Karpas-422 (cell line): ENCODE data around the gene NID2. TPM values are rescaled to one million over a fixed set of nuclear protein-coding genes. Genes with fewer than 3 reads are reported as not detected.

Experiments used
- DNase-seq: peaks from one replicate; pipeline ENCODE4 v3.0.0-alpha.2; 2015
- H2AFZ ChIP-seq: fragments of 200-600 bp; sonication (generic); 2 replicates; pipeline ENCODE4 v1.6.1; 2014; ENCODE audit warnings: antibody characterized with exemption, low read length, mixed read lengths
- H3K27ac ChIP-seq: fragments of 200-600 bp; sonication (generic); 2 replicates; pipeline ENCODE4 v1.5.1; 2014; ENCODE audit warnings: mild to moderate bottlenecking, low read length, moderate library complexity
- H3K27me3 ChIP-seq: fragments of 200-600 bp; sonication (generic); 2 replicates; pipeline ENCODE4 v1.6.1; 2014; ENCODE audit warnings: low read length, mixed read lengths
- H3K36me3 ChIP-seq: fragments of 200-600 bp; sonication (generic); 2 replicates; pipeline ENCODE4 v1.6.1; 2014; ENCODE audit warnings: low read length, mixed read lengths; ENCODE audit not compliant: insufficient read depth
- H3K4me1 ChIP-seq: fragments of 200-600 bp; sonication (generic); 2 replicates; pipeline ENCODE4 v1.6.1; 2014; ENCODE audit warnings: mild to moderate bottlenecking, low read length, mixed read lengths
- H3K4me2 ChIP-seq: fragments of 200-600 bp; sonication (generic); 2 replicates; pipeline ENCODE4 v1.6.1; 2014; ENCODE audit warnings: low read length, low read depth, mild to moderate bottlenecking; ENCODE audit not compliant: poor library complexity, severe bottlenecking
- H3K4me3 ChIP-seq: fragments of 200-600 bp; sonication (generic); 2 replicates; pipeline ENCODE4 v1.5.1; 2014; ENCODE audit warnings: mild to moderate bottlenecking, antibody characterized with exemption, low read length, mixed read lengths
- H3K79me2 ChIP-seq: fragments of 200-600 bp; sonication (generic); 2 replicates; pipeline ENCODE4 v1.6.1; 2014; ENCODE audit warnings: mild to moderate bottlenecking, low read length, mixed read lengths
- H3K9ac ChIP-seq: fragments of 200-600 bp; sonication (generic); 2 replicates; pipeline ENCODE4 v1.6.0; 2014; ENCODE audit warnings: low read length
- H3K9me2 ChIP-seq: fragments of 200-600 bp; sonication (generic), shearing (Covaris generic); replicated peaks from 2 replicates; pipeline ENCODE4 v1.6.0; 2014; ENCODE audit warnings: mild to moderate bottlenecking, low read length, moderate library complexity; ENCODE audit not compliant: insufficient read depth
- H3K9me3 ChIP-seq: fragments of 300-700, 200-600 bp; sonication (generic); 2 replicates; pipeline ENCODE4 v1.6.1; 2014; ENCODE audit warnings: low read length, mixed read lengths
- H4K20me1 ChIP-seq: fragments of 200-600 bp; sonication (generic); 2 replicates; pipeline ENCODE4 v1.6.1; 2014; ENCODE audit warnings: mild to moderate bottlenecking, antibody characterized with exemption, low read length, low read depth; ENCODE audit not compliant: insufficient read depth
- total RNA-seq: library from RNA; depleted of rRNA; stranded (reverse); fragments of >200 nt; shearing (Covaris generic); gene quantifications from 2 replicates; pipeline ENCODE4 v1.2.3, GENCODE V29; 2014; ENCODE audit warnings: low replicate concordance

The NID2 gene
- total RNA-seq, 1 experiment from 2014 or later, result not detected

- Histone ChIP-seq H3K4me1 (no peaks in the 10 kb centered on the region), H2AFZ (no peak overlapping the region), H3K9me3 (no peaks in the 10 kb centered on the region), H4K20me1 (no peaks in the 10 kb centered on the region), H3K27ac (no peak overlapping the region), H3K9ac (no peak overlapping the region), H3K4me2 (no peak overlapping the region), H3K4me3 (no peak overlapping the region), H3K9me2 (no peaks in the 10 kb centered on the region), H3K79me2 (no peaks in the 10 kb centered on the region), H3K36me3 (no peaks in the 10 kb centered on the region), H3K27me3 (no peaks in the 10 kb centered on the region)
- no peak for DNase-seq
These were observed 36.6 kb downstream of the NID2 start for GRCh38 chr14:52032204-52032801.

GRCh38 chr14:52031781-52032180 is 37.1 kb downstream of the NID2 start:
- Histone ChIP-seq H3K36me3 (no peaks in the 10 kb centered on the region), H3K4me3 (no peak overlapping the region), H3K79me2 (no peaks in the 10 kb centered on the region), H3K27me3 (no peaks in the 10 kb centered on the region), H3K9ac (no peak overlapping the region), H3K27ac (no peak overlapping the region), H3K4me2 (no peak overlapping the region), H3K9me2 (no peaks in the 10 kb centered on the region), H4K20me1 (no peaks in the 10 kb centered on the region), H3K9me3 (no peaks in the 10 kb centered on the region), H2AFZ (no peak overlapping the region), H3K4me1 (no peaks in the 10 kb centered on the region)
- DNase-seq, result no peak

- no peaks in the 10 kb centered on the region for H3K4me1 ChIP-seq
- no peaks in the 10 kb centered on the region for H3K79me2 ChIP-seq
- H3K9me3 ChIP-seq, result no peaks in the 10 kb centered on the region
- no peak overlapping the region for H3K4me3 ChIP-seq
- DNase-seq, result no peak
- H4K20me1 ChIP-seq, result no peaks in the 10 kb centered on the region
- H3K9ac ChIP-seq, result no peak overlapping the region
- H3K27ac ChIP-seq, result no peak overlapping the region
- H3K4me2 ChIP-seq, result no peak overlapping the region
- no peaks in the 10 kb centered on the region for H3K27me3 ChIP-seq
- H3K36me3 ChIP-seq, result no peaks in the 10 kb centered on the region
- no peaks in the 10 kb centered on the region for H3K9me2 ChIP-seq
- H2AFZ ChIP-seq, result no peak overlapping the region
These were observed 39.0 kb downstream of the NID2 start for GRCh38 chr14:52029881-52030280.

- Histone ChIP-seq H3K9ac (no peak overlapping the region), H3K9me3 (no peaks in the 10 kb centered on the region), H3K4me3 (no peak overlapping the region), H3K27ac (no peak overlapping the region), H3K36me3 (no peaks in the 10 kb centered on the region), H3K4me1 (no peaks in the 10 kb centered on the region), H3K9me2 (no peaks in the 10 kb centered on the region), H4K20me1 (no peaks in the 10 kb centered on the region), H3K27me3 (no peaks in the 10 kb centered on the region), H3K4me2 (no peak overlapping the region), H3K79me2 (no peaks in the 10 kb centered on the region), H2AFZ (no peak overlapping the region)
- DNase-seq, result no peak
These were observed 42.0 kb downstream of the NID2 start for GRCh38 chr14:52026901-52027300.

GRCh38 chr14:52026017-52026660 is 42.7 kb downstream of the NID2 start:
- Histone ChIP-seq H3K9ac (no peak overlapping the region), H3K9me2 (no peaks in the 10 kb centered on the region), H3K79me2 (no peaks in the 10 kb centered on the region), H3K36me3 (no peaks in the 10 kb centered on the region), H3K4me3 (no peak overlapping the region), H3K27me3 (no peaks in the 10 kb centered on the region), H2AFZ (no peak overlapping the region), H4K20me1 (no peaks in the 10 kb centered on the region), H3K4me1 (no peaks in the 10 kb centered on the region), H3K9me3 (no peaks in the 10 kb centered on the region), H3K4me2 (no peak overlapping the region), H3K27ac (no peak overlapping the region)
- DNase-seq, result no peak

- H3K36me3 ChIP-seq, result no peaks in the 10 kb centered on the region
- H3K9me3 ChIP-seq, result no peaks in the 10 kb centered on the region
- no peak overlapping the region for H2AFZ ChIP-seq
- no peaks in the 10 kb centered on the region for H3K27me3 ChIP-seq
- H4K20me1 ChIP-seq, result no peaks in the 10 kb centered on the region
- no peak overlapping the region for H3K9ac ChIP-seq
- no peak for DNase-seq
- H3K79me2 ChIP-seq, result no peaks in the 10 kb centered on the region
- H3K4me3 ChIP-seq, result no peak overlapping the region
- no peaks in the 10 kb centered on the region for H3K9me2 ChIP-seq
- H3K27ac ChIP-seq, result no peak overlapping the region
- no peak overlapping the region for H3K4me2 ChIP-seq
- H3K4me1 ChIP-seq, result no peaks in the 10 kb centered on the region
These were observed 43.5 kb downstream of the NID2 start for GRCh38 chr14:52025310-52025709.

- Histone ChIP-seq H3K4me3 (no peak overlapping the region), H3K79me2 (no peaks in the 10 kb centered on the region), H3K36me3 (no peaks in the 10 kb centered on the region), H3K27me3 (no peaks in the 10 kb centered on the region), H3K9ac (no peak overlapping the region), H3K4me1 (no peaks in the 10 kb centered on the region), H2AFZ (no peak overlapping the region), H3K9me2 (no peaks in the 10 kb centered on the region), H3K4me2 (no peak overlapping the region), H3K9me3 (no peaks in the 10 kb centered on the region), H4K20me1 (no peaks in the 10 kb centered on the region), H3K27ac (no peak overlapping the region)
- no peak for DNase-seq
These were observed 45.3 kb downstream of the NID2 start for GRCh38 chr14:52023518-52023917.

GRCh38 chr14:52021957-52022600 is 46.8 kb downstream of the NID2 start:
- H3K36me3 ChIP-seq, result no peaks in the 10 kb centered on the region
- H3K4me1 ChIP-seq, result no peaks in the 10 kb centered on the region
- no peak overlapping the region for H3K4me2 ChIP-seq
- H3K4me3 ChIP-seq, result no peak overlapping the region
- no peaks in the 10 kb centered on the region for H4K20me1 ChIP-seq
- H3K79me2 ChIP-seq, result no peaks in the 10 kb centered on the region
- no peaks in the 10 kb centered on the region for H3K27me3 ChIP-seq
- H3K27ac ChIP-seq, result no peak overlapping the region
- no peaks in the 10 kb centered on the region for H3K9me2 ChIP-seq
- H2AFZ ChIP-seq, result no peak overlapping the region
- no peak for DNase-seq
- no peaks in the 10 kb centered on the region for H3K9me3 ChIP-seq
- H3K9ac ChIP-seq, result no peak overlapping the region
